Kidney (tissue), 14 donors: ENCODE results near the gene RPS5. TPM values are rescaled to one million over a fixed set of nuclear protein-coding genes. Genes with fewer than 3 reads are reported as not detected.

Source experiments
- DNase-seq, 5 donors: peaks; one replicate each; pipeline ENCODE4 v3.0.0-alpha.2; 2013 to 2020
- FAIRE-seq: peaks from 2 replicates; lab custom pipeline; 2012; peaks lifted over from hg19 to GRCh38; lab: Jason Lieb, UNC
- H3K27ac ChIP-seq, 2 donors: one replicate each; pipeline ENCODE4 v1.7.0; 2013; ENCODE audit warnings: low read depth in 2 of 2, low read length in 2 of 2, inconsistent platforms in 1 of 2
- H3K27me3 ChIP-seq: one replicate; pipeline ENCODE4 v1.7.1; 2013; ENCODE audit warnings: low read length, inconsistent platforms; ENCODE audit not compliant: control insufficient read depth, insufficient read depth
- H3K36me3 ChIP-seq, 3 donors: one replicate each; pipeline versions ENCODE4 v1.7.0 to v1.7.1; 2013; ENCODE audit warnings: low read length in 3 of 3, control low read depth in 1 of 3, inconsistent platforms in 1 of 3; ENCODE audit not compliant: insufficient read depth in 3 of 3, control insufficient read depth in 2 of 3
- H3K4me1 ChIP-seq, 3 donors: one replicate each; pipeline versions ENCODE4 v1.7.0 to v1.7.1; 2013; ENCODE audit warnings: low read length in 3 of 3, inconsistent platforms in 1 of 3, low read depth in 1 of 3; ENCODE audit not compliant: control insufficient read depth in 2 of 3, insufficient read depth in 2 of 3
- H3K4me3 ChIP-seq, 3 donors: one replicate each; pipeline versions ENCODE4 v1.7.0 to v1.8.1; 2013; ENCODE audit warnings: low read length in 3 of 3, control low read depth in 1 of 3, inconsistent platforms in 1 of 3
- H3K9ac ChIP-seq, 3 donors: one replicate each; pipeline versions ENCODE4 v1.7.0 to v1.7.1; 2013; ENCODE audit warnings: low read length in 3 of 3, control low read depth in 1 of 3, inconsistent platforms in 1 of 3
- H3K9me3 ChIP-seq, 3 donors: one replicate each; pipeline versions ENCODE4 v1.7.0 to v1.7.1; 2013; ENCODE audit warnings: low read length in 3 of 3, control low read depth in 1 of 3, inconsistent platforms in 1 of 3; ENCODE audit not compliant: control insufficient read depth in 2 of 3, insufficient read depth in 1 of 3
- CTCF ChIP-seq: IDR thresholded peaks from 3 replicates; pipeline ENCODE4 v1.5.1; 2012; ENCODE audit warnings: mild to moderate bottlenecking, moderate library complexity, borderline replicate concordance; ENCODE audit not compliant: insufficient read depth; ENCODE audit errors: extremely low read depth
- intact Hi-C: fragments of 100-400 bp; cut with DNase I; formaldehyde crosslinking; loops from one replicate; pipeline ENCODE4 v1.11.1; 2022
- polyA plus RNA-seq: library from polyadenylated mRNA; stranded (reverse); fragments of 350-450 nt; fragmentation: Illumina TruSeq; extraction: RNeasy Lipid Tissue Mini Kit (QIAGEN cat#74804); gene quantifications from one replicate; pipeline ENCODE4 v1.2.3, GENCODE V29; 2014; ENCODE audit warnings: low read depth, low replicate concordance; ENCODE audit not compliant: insufficient read depth
- total RNA-seq: library from RNA; stranded (reverse); fragmentation: NEBNext Ultra II Directional; extraction: Animal tissue kit (Norgen Biotek cat#: 25700); gene quantifications from one replicate; pipeline ENCODE4 v1.2.1, GENCODE V29; 2021
- donor health status: control.
- donor health status: control.
- donor health status: control.
- donor health status: control.
- donor health status: control.
- donor health status: DM: yes; HTN: yes; CAD: no.
- donor health status: Normal renal cell carcinoma (clear cell type).

Gene RPS5
- total and polyA plus RNA-seq, 2 donors from 2014 or later: 802 to 929 TPM

- Histone ChIP-seq H3K4me1 (peaks cover 0 to 12% (median 0%) of the 10 kb centered on the region in 3 donors), H3K9ac (no peak overlapping the region), H3K27me3 (peaks cover 14% of the 10 kb centered on the region), H3K9me3 (no peaks in the 10 kb centered on the region), H3K4me3 (no peak overlapping the region), H3K36me3 (no peaks in the 10 kb centered on the region), H3K27ac (no peak overlapping the region)
- no peak for TF ChIP-seq CTCF
- intact Hi-C loops: no loop called here
- DNase-seq (peak in 4 of 5 donors; percentile 30 to 53 (median 41)), FAIRE-seq (no peak)
Measured at GRCh38 chr19:58353717-58354477, 33.2 kb upstream of the RPS5 start.

GRCh38 chr19:58354478-58355030, 32.5 kb upstream of the RPS5 start:
- Histone ChIP-seq H3K27ac (no peak overlapping the region), H3K9me3 (no peaks in the 10 kb centered on the region), H3K9ac (no peak overlapping the region), H3K4me3 (no peak overlapping the region), H3K36me3 (no peaks in the 10 kb centered on the region), H3K4me1 (peaks cover 0 to 12% (median 0%) of the 10 kb centered on the region in 3 donors), H3K27me3 (peaks cover 8% of the 10 kb centered on the region)
- DNase-seq (peak in 1 of 5 donors; percentile 53), FAIRE-seq (no peak)
- no peak for TF ChIP-seq CTCF
- intact Hi-C loops: no loop called here

GRCh38 chr19:58355215-58355796, 31.8 kb upstream of the RPS5 start:
- H3K9me3 ChIP-seq: no peaks in the 10 kb centered on the region
- peaks cover 3% of the 10 kb centered on the region for H3K27me3 ChIP-seq
- no peak for FAIRE-seq
- DNase-seq: peak in 1 of 5 donors; percentile 26
- intact Hi-C loops: no loop called here
- no peak overlapping the region for H3K9ac ChIP-seq
- H3K36me3 ChIP-seq: no peaks in the 10 kb centered on the region
- TF ChIP-seq CTCF: no peak
- no peak overlapping the region for H3K27ac ChIP-seq
- H3K4me1 ChIP-seq: peaks cover 0 to 8% (median 0%) of the 10 kb centered on the region in 3 donors
- H3K4me3 ChIP-seq: no peak overlapping the region
